HepG2 (cell line): ENCODE data around the gene IL17C. TPM values are rescaled to one million over a fixed set of nuclear protein-coding genes. Genes with fewer than 3 reads are reported as not detected.

ENCODE experiments used
- CCDC6 ChIP-seq: sonication (generic); formaldehyde crosslinking; IDR thresholded peaks from 2 replicates; pipeline ENCODE4 v1.8.1; 2022; ENCODE audit warnings: mild to moderate bottlenecking, missing genetic modification reagents, moderate library complexity
- GTF3A ChIP-seq: sonication (generic); formaldehyde crosslinking; conservative IDR thresholded peaks from 2 replicates; pipeline ENCODE4 v1.4.0; 2020; ENCODE audit warnings: mild to moderate bottlenecking, missing genetic modification reagents
- HNRNPL ChIP-seq: fragments of 200-400 bp; formaldehyde crosslinking; IDR thresholded peaks from 2 replicates; pipeline ENCODE4 v1.6.1; 2017; ENCODE audit warnings: mild to moderate bottlenecking, low read depth, low read length
- KLF15 ChIP-seq: sonication (generic); formaldehyde crosslinking; IDR thresholded peaks from 2 replicates; pipeline ENCODE4 v1.8.1; 2023; ENCODE audit warnings: borderline replicate concordance, mild to moderate bottlenecking, inconsistent platforms, missing genetic modification reagents, mixed read lengths
- NCOA2 ChIP-seq: sonication (generic); formaldehyde crosslinking; IDR thresholded peaks from 2 replicates; pipeline ENCODE4 v1.8.0; 2022; ENCODE audit warnings: inconsistent platforms
- U2AF2 ChIP-seq: fragments of 200-400 bp; formaldehyde crosslinking; IDR thresholded peaks from 2 replicates; pipeline ENCODE4 v1.6.1; 2017; ENCODE audit warnings: low read depth, mild to moderate bottlenecking, low read length
- ZNF605 ChIP-seq: sonication (generic); formaldehyde crosslinking; IDR thresholded peaks from 2 replicates; pipeline ENCODE4 v1.8.0; 2022; ENCODE audit warnings: mild to moderate bottlenecking, missing genetic modification reagents
- ZNF709 ChIP-seq: sonication (generic); formaldehyde crosslinking; IDR thresholded peaks from 2 replicates; pipeline ENCODE4 v1.5.0; 2020; ENCODE audit warnings: mild to moderate bottlenecking, missing genetic modification reagents
- ZNF768 ChIP-seq: sonication (generic); formaldehyde crosslinking; IDR thresholded peaks from 2 replicates; pipeline ENCODE4 v1.4.0; 2020; ENCODE audit warnings: missing genetic modification reagents
- ZNF891 ChIP-seq: sonication (generic); formaldehyde crosslinking; IDR thresholded peaks from 2 replicates; pipeline ENCODE4 v1.5.0; 2020; ENCODE audit warnings: mild to moderate bottlenecking, missing genetic modification reagents
- polyA plus RNA-seq, 8 experiments: library from polyadenylated mRNA; depleted of rRNA in 3 of 8; stranded (reverse) in 7 of 8; unstranded in 1 of 8; fragments of >200 nt; fragmentation: Illumina TruSeq in 4 of 8; extraction: Trizol in 4 of 8; gene quantifications; 2 replicates each; pipeline versions ENCODE4 v1.2.1 to v1.2.3, GENCODE V29; 2011 to 2016; ENCODE audit warnings: low read depth in 4 of 8, missing spikeins in 1 of 8, mixed read lengths in 1 of 8; ENCODE audit not compliant: insufficient read depth in 1 of 8
- total RNA-seq, 5 experiments: library from RNA; depleted of rRNA; stranded (reverse); fragments of >200 nt; fragmentation: Illumina TruSeq; extraction: Trizol; gene quantifications; 2 replicates each; pipeline ENCODE4 v1.2.3, GENCODE V29; 2016; ENCODE audit warnings: low read depth in 1 of 5
- TF ChIP-seq, protein P1 (sequence below): sonication (generic); formaldehyde crosslinking; conservative IDR thresholded peaks from 2 replicates; pipeline ENCODE4 v1.5.0; 2020; ENCODE audit warnings: missing genetic modification reagents
- TF ChIP-seq, protein P2 (sequence below): sonication (generic); formaldehyde crosslinking; IDR thresholded peaks from 2 replicates; pipeline ENCODE4 v1.5.0; 2020; ENCODE audit warnings: mild to moderate bottlenecking, low read depth, missing genetic modification reagents, borderline replicate concordance
- TF ChIP-seq, protein P3 (sequence below): sonication (generic); formaldehyde crosslinking; IDR thresholded peaks from 2 replicates; pipeline ENCODE4 v1.9.0; 2021; ENCODE audit warnings: missing genetic modification reagents, borderline replicate concordance
- TF ChIP-seq, protein P4 (sequence below): sonication (generic); formaldehyde crosslinking; IDR thresholded peaks from 2 replicates; pipeline ENCODE4 v1.4.0; 2020; ENCODE audit warnings: missing genetic modification reagents
- TF ChIP-seq, protein P5 (sequence below): sonication (generic); formaldehyde crosslinking; IDR thresholded peaks from 2 replicates; pipeline ENCODE4 v1.8.0; 2022; ENCODE audit warnings: low read depth, missing genetic modification reagents
- TF ChIP-seq, protein P6 (sequence below): sonication (generic); formaldehyde crosslinking; IDR thresholded peaks from 2 replicates; pipeline ENCODE4 v1.5.1; 2020; ENCODE audit warnings: mild to moderate bottlenecking, missing genetic modification reagents, moderate library complexity

IL17C gene
- total and polyA plus RNA-seq, 2 of the 13 experiments (the other 11 are each of a cell fraction or from before 2014, with no cell fraction given), result not detected

DNA sequence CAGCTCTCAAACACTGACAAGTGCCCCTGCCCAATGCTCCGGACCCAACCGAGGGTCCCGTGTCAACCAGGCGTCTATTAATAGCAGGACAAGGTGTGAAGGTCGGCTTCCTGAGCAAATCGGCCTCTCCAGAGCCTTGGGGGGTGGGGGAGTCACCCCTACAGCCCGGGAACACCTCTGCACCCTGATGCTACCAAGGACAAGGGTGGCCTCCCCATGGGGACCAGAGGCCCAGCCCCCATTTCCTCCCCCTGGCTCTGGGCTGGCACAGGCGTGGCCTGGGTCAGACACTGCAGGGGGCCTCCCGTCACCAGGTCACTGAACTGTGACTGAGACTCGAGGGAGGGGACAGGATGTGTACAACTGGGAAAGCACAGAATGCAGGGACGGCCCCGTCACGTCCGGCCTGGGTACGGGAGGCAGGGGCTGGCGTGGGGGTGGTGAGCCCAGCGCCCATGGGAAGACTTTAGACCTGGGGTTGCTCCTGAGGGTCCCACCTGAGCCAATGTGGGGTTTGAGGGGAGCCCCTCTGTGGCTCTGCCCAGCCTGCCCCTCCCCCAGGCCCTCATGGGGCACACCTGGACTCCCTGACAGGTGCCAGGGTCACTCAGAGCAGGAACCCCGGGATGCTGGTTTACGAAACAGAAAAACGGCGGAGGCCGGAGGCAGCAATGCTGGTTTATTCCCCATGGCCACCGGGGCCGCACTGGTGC, 13.1 kb downstream of the IL17C start (continued):
- TF ChIP-seq, protein P1, sequence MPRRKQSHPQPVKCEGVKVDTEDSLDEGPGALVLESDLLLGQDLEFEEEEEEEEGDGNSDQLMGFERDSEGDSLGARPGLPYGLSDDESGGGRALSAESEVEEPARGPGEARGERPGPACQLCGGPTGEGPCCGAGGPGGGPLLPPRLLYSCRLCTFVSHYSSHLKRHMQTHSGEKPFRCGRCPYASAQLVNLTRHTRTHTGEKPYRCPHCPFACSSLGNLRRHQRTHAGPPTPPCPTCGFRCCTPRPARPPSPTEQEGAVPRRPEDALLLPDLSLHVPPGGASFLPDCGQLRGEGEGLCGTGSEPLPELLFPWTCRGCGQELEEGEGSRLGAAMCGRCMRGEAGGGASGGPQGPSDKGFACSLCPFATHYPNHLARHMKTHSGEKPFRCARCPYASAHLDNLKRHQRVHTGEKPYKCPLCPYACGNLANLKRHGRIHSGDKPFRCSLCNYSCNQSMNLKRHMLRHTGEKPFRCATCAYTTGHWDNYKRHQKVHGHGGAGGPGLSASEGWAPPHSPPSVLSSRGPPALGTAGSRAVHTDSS (CRISPR knock-in tag), result no peak
- TF ChIP-seq, protein P2, sequence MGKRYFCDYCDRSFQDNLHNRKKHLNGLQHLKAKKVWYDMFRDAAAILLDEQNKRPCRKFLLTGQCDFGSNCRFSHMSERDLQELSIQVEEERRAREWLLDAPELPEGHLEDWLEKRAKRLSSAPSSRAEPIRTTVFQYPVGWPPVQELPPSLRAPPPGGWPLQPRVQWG (CRISPR knock-in tag), result no peak
- TF ChIP-seq ZNF605 (CRISPR knock-in tag) (peak; percentile 82; the same call in 1 of the 2 replicates), U2AF2 (0 out of 2 replicates have a peak, but pooled peaks have one; percentile 32), NCOA2 (CRISPR knock-in tag) (peak; percentile 87), ZNF709 (no peak; the same call in 1 of the 2 replicates), ZNF768 (no peak), HNRNPL (peak; percentile 89), KLF15 (CRISPR knock-in tag) (no peak; the same call in 1 of the 2 replicates), GTF3A (CRISPR knock-in tag) (no peak), ZNF891 (CRISPR knock-in tag) (peak; percentile 68; the same call in 1 of the 2 replicates), CCDC6 (CRISPR knock-in tag) (peak; percentile 87; the same call in 1 of the 2 replicates)
- TF ChIP-seq, protein P3, sequence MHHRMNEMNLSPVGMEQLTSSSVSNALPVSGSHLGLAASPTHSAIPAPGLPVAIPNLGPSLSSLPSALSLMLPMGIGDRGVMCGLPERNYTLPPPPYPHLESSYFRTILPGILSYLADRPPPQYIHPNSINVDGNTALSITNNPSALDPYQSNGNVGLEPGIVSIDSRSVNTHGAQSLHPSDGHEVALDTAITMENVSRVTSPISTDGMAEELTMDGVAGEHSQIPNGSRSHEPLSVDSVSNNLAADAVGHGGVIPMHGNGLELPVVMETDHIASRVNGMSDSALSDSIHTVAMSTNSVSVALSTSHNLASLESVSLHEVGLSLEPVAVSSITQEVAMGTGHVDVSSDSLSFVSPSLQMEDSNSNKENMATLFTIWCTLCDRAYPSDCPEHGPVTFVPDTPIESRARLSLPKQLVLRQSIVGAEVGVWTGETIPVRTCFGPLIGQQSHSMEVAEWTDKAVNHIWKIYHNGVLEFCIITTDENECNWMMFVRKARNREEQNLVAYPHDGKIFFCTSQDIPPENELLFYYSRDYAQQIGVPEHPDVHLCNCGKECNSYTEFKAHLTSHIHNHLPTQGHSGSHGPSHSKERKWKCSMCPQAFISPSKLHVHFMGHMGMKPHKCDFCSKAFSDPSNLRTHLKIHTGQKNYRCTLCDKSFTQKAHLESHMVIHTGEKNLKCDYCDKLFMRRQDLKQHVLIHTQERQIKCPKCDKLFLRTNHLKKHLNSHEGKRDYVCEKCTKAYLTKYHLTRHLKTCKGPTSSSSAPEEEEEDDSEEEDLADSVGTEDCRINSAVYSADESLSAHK (CRISPR knock-in tag), result no peak
- TF ChIP-seq, protein P4, sequence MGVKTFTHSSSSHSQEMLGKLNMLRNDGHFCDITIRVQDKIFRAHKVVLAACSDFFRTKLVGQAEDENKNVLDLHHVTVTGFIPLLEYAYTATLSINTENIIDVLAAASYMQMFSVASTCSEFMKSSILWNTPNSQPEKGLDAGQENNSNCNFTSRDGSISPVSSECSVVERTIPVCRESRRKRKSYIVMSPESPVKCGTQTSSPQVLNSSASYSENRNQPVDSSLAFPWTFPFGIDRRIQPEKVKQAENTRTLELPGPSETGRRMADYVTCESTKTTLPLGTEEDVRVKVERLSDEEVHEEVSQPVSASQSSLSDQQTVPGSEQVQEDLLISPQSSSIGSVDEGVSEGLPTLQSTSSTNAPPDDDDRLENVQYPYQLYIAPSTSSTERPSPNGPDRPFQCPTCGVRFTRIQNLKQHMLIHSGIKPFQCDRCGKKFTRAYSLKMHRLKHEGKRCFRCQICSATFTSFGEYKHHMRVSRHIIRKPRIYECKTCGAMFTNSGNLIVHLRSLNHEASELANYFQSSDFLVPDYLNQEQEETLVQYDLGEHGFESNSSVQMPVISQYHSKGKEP, result no peak; the same call in 1 of the 2 replicates
- TF ChIP-seq, protein P5, sequence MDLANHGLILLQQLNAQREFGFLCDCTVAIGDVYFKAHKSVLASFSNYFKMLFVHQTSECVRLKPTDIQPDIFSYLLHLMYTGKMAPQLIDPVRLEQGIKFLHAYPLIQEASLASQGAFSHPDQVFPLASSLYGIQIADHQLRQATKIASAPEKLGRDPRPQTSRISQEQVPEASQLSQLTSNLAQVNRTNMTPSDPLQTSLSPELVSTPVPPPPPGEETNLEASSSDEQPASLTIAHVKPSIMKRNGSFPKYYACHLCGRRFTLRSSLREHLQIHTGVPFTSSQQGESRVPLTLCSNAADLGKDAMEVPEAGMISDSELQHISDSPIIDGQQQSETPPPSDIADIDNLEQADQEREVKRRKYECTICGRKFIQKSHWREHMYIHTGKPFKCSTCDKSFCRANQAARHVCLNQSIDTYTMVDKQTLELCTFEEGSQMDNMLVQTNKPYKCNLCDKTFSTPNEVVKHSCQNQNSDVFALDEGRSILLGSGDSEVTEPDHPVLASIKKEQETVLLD (CRISPR knock-in tag), result peak; percentile 68; the same call in 1 of the 2 replicates
- TF ChIP-seq, protein P6, sequence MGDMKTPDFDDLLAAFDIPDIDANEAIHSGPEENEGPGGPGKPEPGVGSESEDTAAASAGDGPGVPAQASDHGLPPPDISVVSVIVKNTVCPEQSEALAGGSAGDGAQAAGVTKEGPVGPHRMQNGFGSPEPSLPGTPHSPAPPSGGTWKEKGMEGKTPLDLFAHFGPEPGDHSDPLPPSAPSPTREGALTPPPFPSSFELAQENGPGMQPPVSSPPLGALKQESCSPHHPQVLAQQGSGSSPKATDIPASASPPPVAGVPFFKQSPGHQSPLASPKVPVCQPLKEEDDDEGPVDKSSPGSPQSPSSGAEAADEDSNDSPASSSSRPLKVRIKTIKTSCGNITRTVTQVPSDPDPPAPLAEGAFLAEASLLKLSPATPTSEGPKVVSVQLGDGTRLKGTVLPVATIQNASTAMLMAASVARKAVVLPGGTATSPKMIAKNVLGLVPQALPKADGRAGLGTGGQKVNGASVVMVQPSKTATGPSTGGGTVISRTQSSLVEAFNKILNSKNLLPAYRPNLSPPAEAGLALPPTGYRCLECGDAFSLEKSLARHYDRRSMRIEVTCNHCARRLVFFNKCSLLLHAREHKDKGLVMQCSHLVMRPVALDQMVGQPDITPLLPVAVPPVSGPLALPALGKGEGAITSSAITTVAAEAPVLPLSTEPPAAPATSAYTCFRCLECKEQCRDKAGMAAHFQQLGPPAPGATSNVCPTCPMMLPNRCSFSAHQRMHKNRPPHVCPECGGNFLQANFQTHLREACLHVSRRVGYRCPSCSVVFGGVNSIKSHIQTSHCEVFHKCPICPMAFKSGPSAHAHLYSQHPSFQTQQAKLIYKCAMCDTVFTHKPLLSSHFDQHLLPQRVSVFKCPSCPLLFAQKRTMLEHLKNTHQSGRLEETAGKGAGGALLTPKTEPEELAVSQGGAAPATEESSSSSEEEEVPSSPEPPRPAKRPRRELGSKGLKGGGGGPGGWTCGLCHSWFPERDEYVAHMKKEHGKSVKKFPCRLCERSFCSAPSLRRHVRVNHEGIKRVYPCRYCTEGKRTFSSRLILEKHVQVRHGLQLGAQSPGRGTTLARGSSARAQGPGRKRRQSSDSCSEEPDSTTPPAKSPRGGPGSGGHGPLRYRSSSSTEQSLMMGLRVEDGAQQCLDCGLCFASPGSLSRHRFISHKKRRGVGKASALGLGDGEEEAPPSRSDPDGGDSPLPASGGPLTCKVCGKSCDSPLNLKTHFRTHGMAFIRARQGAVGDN (CRISPR knock-in tag), result peak; percentile 96
